Astrocyte of the cerebellum (primary cell): ENCODE data around the gene LCMT1.

ENCODE experiments used
- DNase-seq: peaks from one replicate; pipeline ENCODE4 v3.0.0-alpha.2; 2011; ENCODE audit warnings: low read depth
- H3K4me3 ChIP-seq: 2 replicates; pipeline ENCODE4 v1.5.1; 2011; ENCODE audit warnings: mild to moderate bottlenecking, low read depth, low read length, moderate library complexity
- in situ Hi-C: cut with HindIII; loops from 2 replicates; pipeline ENCODE4 v1.10.0; 2017; ENCODE audit warnings: low sequenced_read_pairs
- TF ChIP-seq, protein P1 (sequence below): IDR thresholded peaks from 2 replicates; pipeline ENCODE4 v1.5.1; 2012; ENCODE audit warnings: low read length, low read depth, moderate library complexity, mild to moderate bottlenecking; ENCODE audit errors: missing control alignments

Gene LCMT1

DNA sequence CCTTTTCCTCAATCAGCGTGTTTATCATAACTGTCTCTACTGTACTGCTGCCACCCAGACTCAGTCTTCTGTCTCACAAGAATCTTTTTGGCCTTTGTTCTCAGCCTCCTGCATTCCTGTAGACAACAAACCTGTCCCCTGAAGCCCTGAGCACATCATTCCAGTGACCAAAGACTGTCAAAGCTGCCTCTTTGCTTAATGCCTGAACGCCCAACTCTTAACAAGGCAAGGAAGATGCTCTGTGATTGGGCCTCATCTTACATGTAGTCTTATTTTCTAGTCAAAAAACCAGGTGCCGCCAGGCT, 75.9 kb downstream of the LCMT1 start:
- no peak overlapping the region for H3K4me3 ChIP-seq
- TF ChIP-seq, protein P1, sequence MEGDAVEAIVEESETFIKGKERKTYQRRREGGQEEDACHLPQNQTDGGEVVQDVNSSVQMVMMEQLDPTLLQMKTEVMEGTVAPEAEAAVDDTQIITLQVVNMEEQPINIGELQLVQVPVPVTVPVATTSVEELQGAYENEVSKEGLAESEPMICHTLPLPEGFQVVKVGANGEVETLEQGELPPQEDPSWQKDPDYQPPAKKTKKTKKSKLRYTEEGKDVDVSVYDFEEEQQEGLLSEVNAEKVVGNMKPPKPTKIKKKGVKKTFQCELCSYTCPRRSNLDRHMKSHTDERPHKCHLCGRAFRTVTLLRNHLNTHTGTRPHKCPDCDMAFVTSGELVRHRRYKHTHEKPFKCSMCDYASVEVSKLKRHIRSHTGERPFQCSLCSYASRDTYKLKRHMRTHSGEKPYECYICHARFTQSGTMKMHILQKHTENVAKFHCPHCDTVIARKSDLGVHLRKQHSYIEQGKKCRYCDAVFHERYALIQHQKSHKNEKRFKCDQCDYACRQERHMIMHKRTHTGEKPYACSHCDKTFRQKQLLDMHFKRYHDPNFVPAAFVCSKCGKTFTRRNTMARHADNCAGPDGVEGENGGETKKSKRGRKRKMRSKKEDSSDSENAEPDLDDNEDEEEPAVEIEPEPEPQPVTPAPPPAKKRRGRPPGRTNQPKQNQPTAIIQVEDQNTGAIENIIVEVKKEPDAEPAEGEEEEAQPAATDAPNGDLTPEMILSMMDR = no peak
- no peak for DNase-seq
- in situ Hi-C loops = no loop called here

DNA sequence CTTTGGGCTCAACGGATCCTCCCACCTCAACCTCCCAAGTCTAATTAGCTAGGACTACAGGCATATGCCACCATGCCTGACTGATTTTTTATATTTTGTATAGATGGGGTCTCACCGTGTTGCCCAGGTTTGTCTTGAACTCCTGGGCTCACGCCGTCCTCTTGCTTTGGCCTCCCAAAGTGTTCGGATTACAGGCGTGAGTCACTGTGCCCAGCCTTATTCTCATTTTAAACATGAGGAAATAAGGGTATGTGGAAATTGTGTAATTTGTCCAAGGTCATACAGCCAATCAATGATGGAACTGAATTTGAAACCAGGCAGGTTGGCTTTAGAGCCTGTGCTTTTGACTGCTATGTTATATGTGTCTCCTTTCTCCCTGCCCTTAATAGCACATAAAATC, 77.8 kb downstream of the LCMT1 start:
- no peak for DNase-seq
- no peak overlapping the region for H3K4me3 ChIP-seq
- TF ChIP-seq, protein P1 = no peak
- in situ Hi-C loops = no loop called here

DNA sequence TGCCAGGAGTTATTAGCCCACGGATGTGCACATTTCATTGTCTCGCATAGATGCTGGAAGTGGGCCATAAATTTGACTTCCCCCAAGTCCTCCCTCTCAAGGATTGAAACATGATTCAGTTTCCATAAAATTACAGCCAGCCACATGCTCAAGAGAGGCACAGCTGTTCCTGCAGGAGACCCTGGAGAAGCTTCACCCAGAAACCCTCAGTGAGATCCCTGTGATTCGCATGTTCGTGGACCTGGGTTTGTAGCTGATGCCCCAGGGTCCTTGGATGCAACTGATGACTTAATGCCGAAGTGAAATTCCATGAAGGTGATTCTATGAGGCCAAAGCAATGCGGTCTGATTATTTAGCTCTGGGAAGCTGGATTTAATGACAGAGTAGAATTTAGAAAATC, 80.6 kb downstream of the LCMT1 start:
- in situ Hi-C loops = loop anchor here (5.0 kb wide), 1 partner anchor 35 kb away; no protein-coding TSS in a partner anchor

DNA sequence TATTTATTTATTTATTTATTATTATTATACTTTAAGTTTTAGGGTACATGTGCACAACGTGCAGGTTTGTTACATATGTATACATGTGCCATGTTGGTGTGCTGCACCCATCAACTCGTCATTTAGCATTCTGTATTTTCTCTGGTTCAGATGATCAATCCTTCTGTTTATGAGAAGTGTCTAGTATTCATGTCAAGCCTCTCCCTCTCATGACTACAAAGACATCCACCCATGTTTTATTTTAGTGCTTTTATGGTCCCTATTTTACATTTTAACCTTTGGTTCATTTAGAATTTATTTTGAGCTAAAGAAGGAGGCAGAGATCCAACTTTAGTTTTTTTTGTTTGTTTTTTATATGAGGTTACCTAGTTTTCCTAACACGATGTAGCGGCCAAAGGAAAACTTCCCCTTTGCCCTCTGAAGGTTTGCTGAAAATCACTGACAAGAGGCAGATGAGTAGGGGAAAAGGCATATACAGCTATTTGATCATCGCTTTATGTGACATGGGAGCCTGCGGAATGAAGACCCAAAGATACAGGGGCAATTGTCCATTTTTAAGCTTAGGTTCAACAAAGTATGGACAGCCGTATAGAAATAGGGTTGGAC, 82.8 kb downstream of the LCMT1 start:
- no peak overlapping the region for H3K4me3 ChIP-seq
- in situ Hi-C loops = loop anchor here (5.0 kb wide), 1 partner anchor 37 kb away; no protein-coding TSS in a partner anchor
- DNase-seq = no peak
- TF ChIP-seq, protein P1 = no peak

More for the DNA sequence above, 80.6 kb downstream of the LCMT1 start:
- no peak for DNase-seq
- no peak overlapping the region for H3K4me3 ChIP-seq
- TF ChIP-seq, protein P1 = no peak

DNA sequence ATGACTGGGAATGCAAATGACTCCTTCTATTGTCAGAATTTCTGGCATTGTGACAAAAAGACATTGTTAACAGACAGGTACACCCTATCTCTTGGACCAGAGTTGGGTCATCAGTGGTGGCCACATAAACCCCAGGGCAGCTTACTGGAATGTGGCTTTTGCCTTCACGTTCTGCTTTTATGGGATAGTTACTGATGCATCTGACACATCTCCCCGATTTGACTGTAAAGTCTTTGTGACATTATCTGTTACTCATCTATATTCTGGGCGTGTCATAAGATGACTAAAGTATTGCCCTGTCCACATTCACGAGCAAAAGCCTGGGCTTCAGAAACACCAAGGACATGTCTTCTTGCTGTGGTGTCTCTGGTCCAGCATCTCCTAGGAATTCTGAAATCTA, 86.5 kb downstream of the LCMT1 start:
- no peak for DNase-seq
- TF ChIP-seq, protein P1 = no peak
- H3K4me3 ChIP-seq = no peak overlapping the region
- in situ Hi-C loops = no loop called here

DNA sequence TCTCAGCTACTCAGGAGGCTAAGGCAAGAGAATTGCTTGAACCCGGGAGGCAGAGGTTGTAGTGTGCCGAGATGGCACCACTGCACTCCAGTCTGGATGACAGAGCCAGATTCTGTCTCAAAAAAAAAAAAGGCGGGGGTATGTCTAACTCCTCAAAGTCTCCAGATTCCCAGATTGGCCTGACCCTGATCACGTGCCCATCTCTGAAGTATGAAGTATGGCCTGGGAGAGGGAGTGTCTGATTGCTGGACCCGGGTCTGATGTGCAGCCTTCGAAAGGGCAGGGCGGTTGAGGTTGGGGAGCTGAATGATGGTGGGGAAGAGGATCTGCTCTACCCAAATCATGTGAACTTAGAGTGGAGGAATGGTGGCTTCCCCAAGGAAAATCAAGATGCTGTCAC, 87.9 kb downstream of the LCMT1 start:
- in situ Hi-C loops = no loop called here
- TF ChIP-seq, protein P1 = no peak
- DNase-seq = no peak
- H3K4me3 ChIP-seq = no peak overlapping the region
